Measurements from ENCODE around the gene DENND4A. TPM values are rescaled to one million over a fixed set of nuclear protein-coding genes. Genes with fewer than 3 reads are reported as not detected.
"Not testable (repeated sequence)": the region's sequence is repeated elsewhere in the genome, so short reads cannot be mapped to it uniquely, and the experiment has no call there.

Gene DENND4A
- total RNA-seq, 4 donors from 2014 or later = 7.4 to 16.4 (median 13.3) TPM

GRCh38 chr15:65812916-65813315, 20.8 kb upstream of the DENND4A start:
- TF ChIP-seq POLR2A (IDR thresholded peaks at IDR 0.05) (no peak), CTCF (IDR thresholded peaks at IDR 0.05) (no peak)
- no peak for DNase-seq (ENCODE audit: low spot score in 2 of 2)
- 88 to 96% methylated on average over 1 of the region's 1 CpG for WGBS, 2 donors
- H3K4me3 ChIP-seq (ENCODE audit: low read depth, poor library complexity, severe bottlenecking) = no peak overlapping the region
- intact Hi-C loops (cut with DNase I; ENCODE audit: low total_unique reads) = no loop called here

GRCh38 chr15:65812467-65812866, 20.4 kb upstream of the DENND4A start:
- 60 to 76% methylated on average over 3 of the region's 3 CpGs for WGBS, 2 donors
- no peak for DNase-seq (ENCODE audit: low spot score in 2 of 2)
- intact Hi-C loops (cut with DNase I; ENCODE audit: low total_unique reads) = no loop called here
- TF ChIP-seq POLR2A (IDR thresholded peaks at IDR 0.05) = no peak
- TF ChIP-seq CTCF (IDR thresholded peaks at IDR 0.05) = no peak
- no peak overlapping the region for H3K4me3 ChIP-seq (ENCODE audit: low read depth, poor library complexity, severe bottlenecking)

GRCh38 chr15:65811835-65812234, 19.7 kb upstream of the DENND4A start:
- WGBS, 2 donors = 97 to 98% methylated on average over 3 of the region's 3 CpGs
- no peak overlapping the region for H3K4me3 ChIP-seq (ENCODE audit: low read depth, poor library complexity, severe bottlenecking)
- DNase-seq (ENCODE audit: low spot score in 2 of 2) = no peak
- intact Hi-C loops (cut with DNase I; ENCODE audit: low total_unique reads) = no loop called here
- no peak for TF ChIP-seq POLR2A (IDR thresholded peaks at IDR 0.05)
- no peak for TF ChIP-seq CTCF (IDR thresholded peaks at IDR 0.05)

- H3K4me3 ChIP-seq (ENCODE audit: low read depth, poor library complexity, severe bottlenecking); DNase-seq (ENCODE audit: low spot score in 2 of 2); intact Hi-C loops (cut with DNase I; ENCODE audit: low total_unique reads): not testable (repeated sequence)
- 96 to 97% methylated on average over 4 of the region's 4 CpGs for WGBS, 2 donors
These were observed 19.1 kb upstream of the DENND4A start for GRCh38 chr15:65811011-65811733.

- intact Hi-C loops (cut with DNase I; ENCODE audit: low total_unique reads) = no loop called here
- no peak overlapping the region for H3K4me3 ChIP-seq (ENCODE audit: low read depth, poor library complexity, severe bottlenecking)
- no peak for DNase-seq (ENCODE audit: low spot score in 2 of 2)
- TF ChIP-seq CTCF (IDR thresholded peaks at IDR 0.05) (no peak), POLR2A (IDR thresholded peaks at IDR 0.05) (no peak)
- 55 to 64% methylated on average over 3 of the region's 3 CpGs for WGBS, 2 donors
These were observed 14.3 kb upstream of the DENND4A start for GRCh38 chr15:65806397-65806796.

GRCh38 chr15:65805019-65805745, 13.1 kb upstream of the DENND4A start:
- H3K4me3 ChIP-seq (ENCODE audit: low read depth, poor library complexity, severe bottlenecking) = no peak overlapping the region
- intact Hi-C loops (cut with DNase I; ENCODE audit: low total_unique reads) = no loop called here
- TF ChIP-seq POLR2A (IDR thresholded peaks at IDR 0.05) = no peak
- TF ChIP-seq CTCF (IDR thresholded peaks at IDR 0.05) = no peak
- WGBS, 2 donors = 85 to 92% methylated on average over 5 of the region's 5 CpGs
- DNase-seq (ENCODE audit: low spot score in 2 of 2) = no peak

Measured in lower leg skin (tissue), 4 donors.